Pancreas (tissue), 10 donors: ENCODE data around the gene MELTF. TPM values are rescaled to one million over a fixed set of nuclear protein-coding genes. Genes with fewer than 3 reads are reported as not detected.

Source experiments
- ATAC-seq, 4 donors: fragments of 200-7000 bp; cut with Tn5 transposase; one replicate each; pipeline versions ENCODE4 v1.8.0 to v1.9.1; 2020; ENCODE audit warnings: mild to moderate bottlenecking in 4 of 4, moderate library complexity in 4 of 4
- DNase-seq, 6 donors: peaks; one replicate each; pipeline ENCODE4 v3.0.0-alpha.2; 2020
- FAIRE-seq: peaks from 2 replicates; lab custom pipeline; 2012; peaks lifted over from hg19 to GRCh38; lab: Jason Lieb, UNC
- H3K27ac ChIP-seq, 4 donors: fragments of 200-600 bp; sonication (generic); 1 replicate in 3 of 4; 2 replicates in 1 of 4; pipeline versions ENCODE4 v1.5.0 to v1.8.0; 2020
- H3K27me3 ChIP-seq, 4 donors: fragments of 200-600 bp; one replicate each; pipeline ENCODE4 v1.8.0; 2021
- H3K36me3 ChIP-seq, 3 donors: fragments of 200-600 bp; sonication (generic) in 1 of 3; one replicate each; pipeline versions ENCODE4 v1.5.0 to v1.8.0; 2020 to 2021
- H3K4me1 ChIP-seq, 3 donors: fragments of 200-600 bp; one replicate each; pipeline ENCODE4 v1.8.0; 2021
- H3K4me3 ChIP-seq, 4 donors: fragments of 200-600 bp; sonication (generic) in 2 of 4; one replicate each; pipeline versions ENCODE4 v1.5.0 to v1.8.0; 2020 to 2021
- H3K9me3 ChIP-seq, 4 donors: fragments of 200-600 bp; one replicate each; pipeline ENCODE4 v1.8.0; 2021
- WGBS, 2 donors: extraction: QIAGEN DNeasy Blood & Tissue Kit; methylation state at CpG; one replicate each; pipeline ENCODE4 v1.1.7; 2013; 5-methylcytosine and 5-hydroxymethylcytosine counted together
- intact Hi-C, 3 donors: fragments of 100-400 bp; cut with DNase I; formaldehyde crosslinking; loops; one replicate each; pipeline versions ENCODE4 v1.11.1 to v1.14.2; 2022
- polyA plus RNA-seq, 2 donors: library from polyadenylated mRNA; stranded (reverse); fragments of 200-250 nt; gene quantifications; one replicate each; pipeline ENCODE4 v1.2.3, GENCODE V29; 2013
- total RNA-seq, 6 donors: library from RNA; stranded (reverse); fragmentation: NEBNext Ultra II Directional in 4 of 6; extraction: Animal tissue kit (Norgen Biotek cat#: 25700) in 4 of 6; gene quantifications; one replicate each; pipeline versions ENCODE4 v1.2.1 to v1.2.4, GENCODE V29; 2021 to 2023
- TF ChIP-seq, protein P1 (sequence below), 4 donors: fragments of 200-600 bp; sonication (generic) in 3 of 4; IDR thresholded peaks; one replicate each; pipeline versions ENCODE4 v1.5.0 to v1.8.0; 2021; ENCODE audit warnings: antibody characterized with exemption in 4 of 4
- donor health status: healthy with polysubstance abuse.
- donor health status: DM: no; HTN: no; CAD: no; lungs with moderate emphysema.
- donor health status: DM: no; HTN: no; CAD: no.
- donor health status: control.
- donor health status: control.
- donor health status: Bipolar disorder and iron deficiency.
- donor health status: DM: yes; HTN: yes; CAD: no.
- donor health status: DM: no; HTN: no; CAD: no.
- donor health status: DM: no; HTN: no; CAD: no.
- donor health status: DM: yes; HTN: yes; CAD: no.

Gene MELTF
- total and polyA plus RNA-seq, 8 donors: 2.9 to 21.7 (median 6.8) TPM

DNA sequence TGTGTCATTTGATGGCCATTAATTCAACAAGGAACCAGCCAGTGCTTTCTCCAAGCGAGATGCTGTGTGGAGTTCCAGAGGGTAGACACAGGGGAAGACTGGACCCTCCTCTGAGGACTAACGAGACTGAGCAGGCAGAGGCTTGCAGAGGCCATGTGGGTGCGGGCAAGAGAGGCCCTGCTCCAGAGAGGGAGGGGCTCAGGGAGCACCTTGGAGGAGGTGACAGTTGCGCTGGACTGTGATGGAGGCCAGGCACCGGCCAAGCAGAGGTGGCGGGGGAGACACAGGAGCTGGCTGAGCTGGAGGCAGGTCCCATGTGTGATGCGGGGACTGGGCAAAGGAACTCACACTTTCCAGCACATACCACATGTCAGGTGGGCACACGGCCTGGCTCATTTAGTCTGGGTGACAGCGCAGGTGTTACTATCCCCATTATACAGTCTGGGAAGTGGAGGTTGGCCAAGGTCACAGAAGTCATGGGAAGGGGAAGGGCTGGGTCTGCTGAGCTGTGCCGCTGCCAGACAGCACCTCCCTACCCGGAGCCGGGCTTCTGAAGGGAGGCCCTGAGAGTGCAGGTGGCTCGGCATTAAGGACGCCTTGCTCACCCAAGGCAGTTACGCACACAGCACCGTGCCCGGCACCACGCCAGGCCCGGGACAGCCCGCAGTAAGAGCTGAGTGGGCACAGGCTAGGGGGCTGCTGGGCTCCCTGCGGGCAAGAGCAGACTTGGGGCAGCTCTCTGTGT lies 3.7 kb downstream of the MELTF start:
- TF ChIP-seq, protein P1, sequence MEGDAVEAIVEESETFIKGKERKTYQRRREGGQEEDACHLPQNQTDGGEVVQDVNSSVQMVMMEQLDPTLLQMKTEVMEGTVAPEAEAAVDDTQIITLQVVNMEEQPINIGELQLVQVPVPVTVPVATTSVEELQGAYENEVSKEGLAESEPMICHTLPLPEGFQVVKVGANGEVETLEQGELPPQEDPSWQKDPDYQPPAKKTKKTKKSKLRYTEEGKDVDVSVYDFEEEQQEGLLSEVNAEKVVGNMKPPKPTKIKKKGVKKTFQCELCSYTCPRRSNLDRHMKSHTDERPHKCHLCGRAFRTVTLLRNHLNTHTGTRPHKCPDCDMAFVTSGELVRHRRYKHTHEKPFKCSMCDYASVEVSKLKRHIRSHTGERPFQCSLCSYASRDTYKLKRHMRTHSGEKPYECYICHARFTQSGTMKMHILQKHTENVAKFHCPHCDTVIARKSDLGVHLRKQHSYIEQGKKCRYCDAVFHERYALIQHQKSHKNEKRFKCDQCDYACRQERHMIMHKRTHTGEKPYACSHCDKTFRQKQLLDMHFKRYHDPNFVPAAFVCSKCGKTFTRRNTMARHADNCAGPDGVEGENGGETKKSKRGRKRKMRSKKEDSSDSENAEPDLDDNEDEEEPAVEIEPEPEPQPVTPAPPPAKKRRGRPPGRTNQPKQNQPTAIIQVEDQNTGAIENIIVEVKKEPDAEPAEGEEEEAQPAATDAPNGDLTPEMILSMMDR (IDR thresholded peaks at IDR 0.05): no peak
- DNase-seq (no peak), ATAC-seq (no peak), FAIRE-seq (no peak)
- Histone ChIP-seq H3K4me3 (no peak overlapping the region), H3K27ac (no peak overlapping the region), H3K36me3 (no peaks in the 10 kb centered on the region), H3K9me3 (no peaks in the 10 kb centered on the region), H3K27me3 (no peaks in the 10 kb centered on the region), H3K4me1 (peaks cover 0 to 6% (median 0%) of the 10 kb centered on the region in 3 donors)
- intact Hi-C loops: no loop called here
- WGBS, 2 donors: 87 to 91% methylated on average over 21 of the region's 21 CpGs

DNA sequence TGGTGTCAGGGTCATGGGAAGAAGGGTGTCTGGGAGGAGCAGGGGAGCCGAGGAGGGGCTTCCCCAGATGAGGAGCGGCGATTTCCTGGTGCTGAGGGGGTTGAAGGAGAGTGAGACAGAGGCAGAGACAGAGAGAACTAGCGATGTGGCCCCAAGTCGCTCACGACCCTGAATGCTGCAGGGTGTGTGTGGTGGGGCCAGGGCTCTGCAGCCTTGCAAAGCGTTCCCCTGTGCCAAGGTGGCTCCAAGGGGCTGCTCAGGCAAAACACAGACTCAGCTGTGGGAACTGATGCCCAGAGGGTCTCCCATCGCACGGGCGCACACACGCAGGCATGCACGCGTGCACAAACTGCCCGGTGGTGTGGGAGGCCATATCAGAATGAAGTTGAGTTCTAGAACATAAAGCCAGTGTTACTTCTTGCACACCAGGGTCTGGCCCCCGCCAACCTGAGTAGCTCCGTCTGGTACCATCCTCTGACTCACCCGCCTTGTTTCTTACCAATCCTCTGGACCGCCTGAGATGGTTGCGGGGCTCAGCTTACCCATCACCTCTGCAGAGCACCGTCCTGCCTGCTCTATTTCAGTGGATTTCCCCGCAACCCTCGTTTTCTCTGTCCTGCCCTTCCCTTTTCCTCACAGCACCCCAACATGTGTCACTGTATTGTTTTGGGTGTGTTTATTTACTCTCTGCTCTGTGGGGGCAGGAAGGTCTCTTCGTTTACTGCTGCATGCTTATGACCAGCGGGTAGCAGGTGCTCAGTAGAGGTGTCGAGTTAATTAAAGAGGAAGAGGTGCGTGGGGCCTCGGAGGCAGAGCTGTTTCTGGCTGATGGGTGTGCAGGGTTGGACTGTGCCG lies 4.5 kb downstream of the MELTF start:
- H3K27me3 ChIP-seq: no peaks in the 10 kb centered on the region
- no peak overlapping the region for H3K4me3 ChIP-seq
- intact Hi-C loops: no loop called here
- 85 to 92% methylated on average over 28 of the region's 28 CpGs for WGBS, 2 donors
- FAIRE-seq (no peak), ATAC-seq (no peak), DNase-seq (no peak)
- H3K4me1 ChIP-seq: peaks cover 0 to 6% (median 0%) of the 10 kb centered on the region in 3 donors
- no peaks in the 10 kb centered on the region for H3K9me3 ChIP-seq
- TF ChIP-seq, protein P1 (IDR thresholded peaks at IDR 0.05): no peak
- H3K27ac ChIP-seq: no peak overlapping the region
- H3K36me3 ChIP-seq: no peaks in the 10 kb centered on the region

DNA sequence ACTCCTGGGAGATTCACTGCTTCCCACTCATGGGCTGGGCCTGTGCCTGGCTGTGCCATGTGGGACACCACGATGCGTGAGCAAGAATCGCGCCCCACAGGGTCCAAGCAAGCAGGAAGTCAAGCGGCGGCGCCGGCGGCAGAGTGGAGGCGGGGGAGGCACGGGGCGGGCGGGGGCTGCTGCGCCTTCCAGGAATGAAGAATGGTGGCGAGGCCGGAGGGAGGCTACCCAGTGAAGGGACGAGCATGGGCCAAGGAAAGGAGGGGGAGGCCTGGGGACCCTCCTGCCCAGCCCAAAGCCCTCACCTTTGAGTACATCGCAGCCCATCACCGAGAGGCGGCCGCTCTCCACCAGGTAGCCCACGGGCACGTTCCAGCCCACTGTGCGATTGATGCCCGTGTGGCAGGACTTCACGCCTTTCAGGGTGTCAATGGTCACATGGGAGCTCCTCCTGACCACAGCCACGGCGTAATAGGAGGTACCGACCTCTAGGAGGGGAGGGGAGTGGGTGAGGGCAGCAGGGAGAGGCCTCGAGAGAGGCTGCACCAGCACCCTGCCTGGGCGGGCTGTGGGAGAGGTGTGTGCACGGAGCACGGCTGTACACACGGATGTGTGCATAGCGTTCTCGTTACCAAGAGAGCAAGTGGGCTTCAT lies 5.5 kb downstream of the MELTF start:
- TF ChIP-seq, protein P1 (IDR thresholded peaks at IDR 0.05): no peak
- Histone ChIP-seq H3K9me3 (no peaks in the 10 kb centered on the region), H3K4me3 (no peak overlapping the region), H3K27me3 (no peaks in the 10 kb centered on the region), H3K27ac (peak overlapping the region in 1 of 4 donors; percentile 55), H3K4me1 (peaks cover 0 to 6% (median 0%) of the 10 kb centered on the region in 3 donors), H3K36me3 (no peaks in the 10 kb centered on the region)
- intact Hi-C loops: no loop called here
- ATAC-seq: no peak
- WGBS, 2 donors: 78 to 80% methylated on average over 36 of the region's 36 CpGs
- no peak for DNase-seq
- FAIRE-seq: no peak

DNA sequence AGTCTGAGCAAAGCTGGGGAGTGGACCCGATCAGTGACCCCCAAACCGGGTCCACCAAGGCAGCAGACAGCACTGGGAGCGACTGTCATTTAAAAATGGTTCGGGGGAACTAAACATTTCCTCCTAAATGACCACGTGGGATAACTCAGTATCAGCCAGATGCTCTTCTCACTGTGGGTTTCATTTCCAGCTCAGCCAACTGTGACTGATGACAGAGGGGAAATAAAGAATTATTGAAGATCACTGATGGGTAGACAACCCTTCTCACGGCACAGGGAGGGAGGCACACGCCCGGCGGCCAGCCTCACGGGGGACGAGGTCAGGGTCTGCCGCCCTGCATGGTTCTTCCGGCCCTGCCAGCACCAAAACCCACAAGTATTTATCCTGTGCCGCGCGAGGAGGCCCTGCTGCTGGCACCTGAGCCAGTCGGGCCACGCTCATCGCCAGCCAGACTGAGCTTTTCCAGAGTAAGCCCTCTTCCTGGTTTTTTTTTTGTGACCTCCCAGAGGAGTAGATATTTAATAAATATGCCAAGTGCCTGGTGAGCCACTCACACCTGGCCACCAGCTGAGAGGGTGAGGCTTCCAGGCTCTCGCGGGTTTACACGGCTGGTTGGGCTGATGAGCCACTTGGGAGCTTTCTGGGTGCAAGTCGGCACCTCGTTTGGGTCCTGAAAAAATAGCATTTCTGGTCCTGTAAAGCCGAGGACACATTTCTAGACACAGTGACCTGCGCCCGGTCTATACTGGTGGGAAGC lies 6.2 kb downstream of the MELTF start:
- ATAC-seq: peak; percentile 22 to 59 (median 38)
- Histone ChIP-seq H3K4me3 (no peak overlapping the region), H3K4me1 (peaks cover 0 to 6% (median 0%) of the 10 kb centered on the region in 3 donors), H3K9me3 (no peaks in the 10 kb centered on the region), H3K27me3 (no peaks in the 10 kb centered on the region), H3K27ac (peak overlapping the region in 2 of 4 donors; percentile 41 to 55), H3K36me3 (no peaks in the 10 kb centered on the region)
- WGBS, 2 donors: 49 to 55% methylated on average over 27 of the region's 27 CpGs
- DNase-seq: no peak
- TF ChIP-seq, protein P1 (IDR thresholded peaks at IDR 0.05): no peak
- no peak for FAIRE-seq
- intact Hi-C loops: no loop called here
